Measurements from ENCODE around the gene ZNF219. TPM values are rescaled to one million over a fixed set of nuclear protein-coding genes. Genes with fewer than 3 reads are reported as not detected.
A peak's percentile ranks its signal among the peaks of the same experiment; 100 is the strongest.

The ZNF219 gene
- 50.0 TPM for total RNA-seq
- long read RNA-seq, transcript ZNF219-201 (5 exons, 3,071 nt): major isoform, 19 of 289 reads
- long read RNA-seq, partial matches to known transcripts: 247 of 289 reads
- long read RNA-seq, other reads (novel, unspliced or antisense): 21 of 289 reads

- DNase-seq (peak; percentile 77), ATAC-seq (ENCODE audit: poor library complexity) (peak; percentile 60)
- intact Hi-C loops (cut with DNase I): no loop called here
Observed at GRCh38 chr14:21098076-21098891, at the start of gene ZNF219. Gene ZNF219, minus strand, starts transcription at chr14:21098655. Its CDS starts 5,064 bp downstream, at chr14:21093591.

DNA sequence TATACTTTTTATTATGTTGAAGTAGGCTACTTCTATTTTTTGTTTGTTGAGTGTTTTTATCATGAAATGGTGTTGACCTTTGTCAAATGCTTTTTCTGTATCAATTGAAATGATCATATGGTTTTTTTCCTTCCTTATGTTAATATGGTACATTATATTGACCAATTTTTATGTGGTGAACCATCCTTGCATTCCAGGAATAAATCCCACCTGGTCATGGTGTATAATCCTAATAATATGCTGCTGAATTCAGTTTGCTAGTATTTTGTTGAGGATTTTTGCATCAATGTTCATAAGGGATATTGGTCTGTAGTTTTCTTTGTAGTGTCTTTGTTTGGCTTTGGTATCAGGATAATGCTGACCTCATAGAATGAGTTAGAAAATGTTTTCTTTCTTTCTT, 47.0 kb upstream of the ZNF219 start:
- DNase-seq: no peak
- intact Hi-C loops (cut with DNase I): no loop called here
- no peak for ATAC-seq (ENCODE audit: poor library complexity)

- intact Hi-C loops (cut with DNase I): no loop called here
- DNase-seq: no peak
- ATAC-seq (ENCODE audit: poor library complexity): no peak
Observed at GRCh38 chr14:21142357-21142756, 43.9 kb upstream of the ZNF219 start.

DNA sequence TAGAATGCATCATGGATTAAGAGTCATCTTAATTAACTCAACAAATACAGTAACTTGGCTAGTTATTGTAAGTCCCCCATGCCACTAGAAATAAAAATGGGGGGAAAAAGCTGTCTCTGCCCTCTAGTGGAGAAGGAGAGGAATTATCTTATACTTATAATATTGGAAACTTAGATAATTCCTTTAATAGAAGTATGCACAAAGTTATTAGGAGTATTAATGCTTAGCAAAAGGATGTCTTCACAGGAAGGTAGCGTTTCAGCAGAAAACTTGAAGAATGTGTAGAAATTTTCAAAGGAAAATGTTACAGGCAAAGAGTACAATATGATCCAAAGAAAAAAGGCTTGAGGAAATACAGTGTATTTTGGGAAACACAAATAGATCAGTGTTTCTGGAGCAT, 37.6 kb upstream of the ZNF219 start:
- DNase-seq: no peak

GRCh38 chr14:21133901-21134300, 35.4 kb upstream of the ZNF219 start:
- no peak for ATAC-seq (ENCODE audit: poor library complexity)
- intact Hi-C loops (cut with DNase I): no loop called here

More for the DNA sequence above, 37.6 kb upstream of the ZNF219 start:
- intact Hi-C loops (cut with DNase I): no loop called here
- ATAC-seq (ENCODE audit: poor library complexity): no peak

GRCh38 chr14:21123429-21123828, 25.0 kb upstream of the ZNF219 start:
- DNase-seq (no peak), ATAC-seq (ENCODE audit: poor library complexity) (no peak)
- intact Hi-C loops (cut with DNase I): no loop called here

More at GRCh38 chr14:21133901-21134300, 35.4 kb upstream of the ZNF219 start:
- DNase-seq: no peak

GRCh38 chr14:21121122-21121521, 22.7 kb upstream of the ZNF219 start:
- DNase-seq: no peak
- ATAC-seq (ENCODE audit: poor library complexity): no peak
- intact Hi-C loops (cut with DNase I): no loop called here

- no peak for DNase-seq
- intact Hi-C loops (cut with DNase I): no loop called here
- no peak for ATAC-seq (ENCODE audit: poor library complexity)
Observed at GRCh38 chr14:21120686-21121085, 22.2 kb upstream of the ZNF219 start.

GRCh38 chr14:21118933-21119332, 20.5 kb upstream of the ZNF219 start:
- intact Hi-C loops (cut with DNase I): no loop called here
- DNase-seq (no peak), ATAC-seq (ENCODE audit: poor library complexity) (no peak)

DNA sequence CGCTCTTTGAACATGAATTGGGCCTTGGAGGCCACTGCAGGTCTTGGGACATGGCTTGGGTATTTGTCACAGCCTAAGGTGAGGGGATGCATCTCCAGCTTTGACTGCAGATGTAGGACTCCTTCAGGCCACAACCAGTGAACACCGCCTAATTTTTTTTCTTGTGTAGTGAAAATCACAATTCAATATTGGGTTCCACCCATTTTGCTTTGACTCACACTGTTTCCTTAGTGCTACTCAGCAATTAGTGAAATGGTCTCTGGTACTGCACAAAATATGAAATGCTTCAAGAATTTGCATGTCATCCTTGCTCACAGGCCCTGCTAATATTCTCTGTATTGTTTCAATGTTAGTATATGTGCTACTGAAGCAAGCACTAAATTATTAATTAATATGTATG, 14.9 kb upstream of the ZNF219 start:
- ATAC-seq (ENCODE audit: poor library complexity) (no peak), DNase-seq (no peak)

GRCh38 chr14:21112255-21112654, 13.8 kb upstream of the ZNF219 start:
- no peak for ATAC-seq (ENCODE audit: poor library complexity)
- intact Hi-C loops (cut with DNase I): no loop called here
- no peak for DNase-seq

More for the DNA sequence above, 14.9 kb upstream of the ZNF219 start:
- intact Hi-C loops (cut with DNase I): no loop called here

GRCh38 chr14:21109377-21110138, 11.1 kb upstream of the ZNF219 start:
- intact Hi-C loops (cut with DNase I): loop anchor here (5.0 kb wide), 1 partner anchor 412 kb away; no protein-coding TSS in a partner anchor
- ATAC-seq (ENCODE audit: poor library complexity) (no peak), DNase-seq (no peak)

- intact Hi-C loops (cut with DNase I): loop anchor here (5.0 kb wide), 1 partner anchor 411 kb away; no protein-coding TSS in a partner anchor
- ATAC-seq (ENCODE audit: poor library complexity) (no peak), DNase-seq (no peak)
Observed at GRCh38 chr14:21108791-21109190, 10.3 kb upstream of the ZNF219 start.

DNA sequence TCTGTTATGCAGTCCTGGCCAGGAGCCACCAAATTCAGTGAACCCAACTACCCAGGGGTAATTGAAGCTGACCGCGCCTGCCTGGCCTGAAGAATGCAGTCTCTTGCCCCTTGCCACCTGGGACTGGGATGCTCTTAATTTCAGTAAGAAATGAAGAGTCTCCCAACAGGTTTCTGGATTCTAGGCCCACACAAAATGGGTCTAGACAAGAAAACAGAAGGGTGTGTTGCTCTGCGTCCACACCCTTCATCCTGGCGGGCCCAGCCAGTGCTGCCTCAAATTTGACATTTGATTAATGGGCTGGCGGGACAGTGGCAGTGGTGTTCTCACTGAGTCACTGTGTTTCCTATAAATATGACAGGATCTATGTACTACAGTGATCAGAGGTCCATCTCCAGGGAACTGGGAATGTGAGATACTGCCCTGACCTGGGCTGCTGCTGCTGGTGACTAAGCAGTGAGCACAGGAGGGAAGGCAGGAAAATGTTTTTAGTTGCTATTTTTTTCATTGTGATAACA, 8.9 kb upstream of the ZNF219 start:
- DNase-seq (no peak), ATAC-seq (ENCODE audit: poor library complexity) (no peak)
- intact Hi-C loops (cut with DNase I): loop anchor here (5.0 kb wide), 1 partner anchor 410 kb away; no protein-coding TSS in a partner anchor

DNA sequence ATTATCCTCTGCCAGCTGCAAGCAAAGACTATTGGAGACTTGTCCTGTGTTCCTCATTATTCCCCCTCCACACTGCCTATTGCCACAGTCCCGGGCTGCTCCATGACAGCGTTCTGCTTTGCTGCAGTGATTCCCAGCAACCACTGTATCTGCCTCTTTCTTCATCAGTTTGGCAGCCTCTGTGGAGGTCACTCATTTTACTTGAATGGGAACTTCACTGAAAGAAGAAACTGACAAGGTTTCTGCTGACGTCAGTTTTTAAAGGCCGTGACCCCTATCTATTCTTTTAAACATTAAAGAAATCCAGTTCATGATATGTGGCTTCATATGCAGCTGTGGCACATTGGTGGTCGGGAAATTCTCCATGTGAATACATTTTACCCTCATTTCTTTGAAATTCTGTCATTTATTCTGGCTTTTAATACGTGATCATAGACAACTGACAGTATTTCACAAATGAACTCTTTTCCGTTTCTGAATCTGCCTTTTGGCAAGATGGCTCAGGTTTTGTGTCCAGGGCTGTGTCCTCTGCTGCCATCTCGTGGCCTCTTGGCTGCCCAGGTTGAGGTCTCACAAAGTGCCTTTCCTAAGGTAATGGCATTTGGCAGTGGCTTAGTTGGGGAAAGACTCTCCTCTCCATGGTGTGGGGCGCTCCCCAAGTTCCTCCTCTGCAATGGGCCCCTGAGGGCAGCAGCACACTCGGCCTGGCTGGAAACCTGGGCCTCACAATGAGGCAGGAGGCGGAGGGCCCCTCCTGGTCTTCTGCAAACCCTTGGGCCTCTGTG, 8.2 kb upstream of the ZNF219 start:
- intact Hi-C loops (cut with DNase I): loop anchor here (5.0 kb wide), 1 partner anchor 409 kb away; no protein-coding TSS in a partner anchor
- DNase-seq: peak; percentile 89
- peak; percentile 26 for ATAC-seq (ENCODE audit: poor library complexity)

DNA sequence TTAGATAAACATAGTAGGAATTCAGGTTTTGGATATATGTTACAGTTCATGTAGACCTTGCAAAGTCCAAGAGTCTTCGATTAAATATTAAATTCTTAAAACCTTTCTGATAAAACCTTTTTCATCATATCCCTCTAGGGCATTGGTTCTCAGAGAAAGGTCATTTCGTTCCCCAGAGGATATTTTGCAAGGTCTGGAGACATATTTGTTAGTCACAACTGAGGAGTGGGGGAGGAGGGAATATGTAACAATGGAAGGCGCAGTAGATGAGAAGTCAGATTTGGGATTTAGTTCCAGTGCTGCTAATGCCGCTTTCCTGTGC, 7.7 kb upstream of the ZNF219 start:
- intact Hi-C loops (cut with DNase I): loop anchor here (5.0 kb wide), 1 partner anchor 409 kb away; no protein-coding TSS in a partner anchor
- DNase-seq (no peak), ATAC-seq (ENCODE audit: poor library complexity) (no peak)

- no peak for ATAC-seq (ENCODE audit: poor library complexity)
- no peak for DNase-seq
- intact Hi-C loops (cut with DNase I): loop anchor here (5.0 kb wide), 1 partner anchor 408 kb away; no protein-coding TSS in a partner anchor
Observed at GRCh38 chr14:21105095-21105494, 6.6 kb upstream of the ZNF219 start.

- intact Hi-C loops (cut with DNase I): loop anchor here (1.0 to 5.0 kb wide), 3 partner anchors 33 to 407 kb away; no protein-coding TSS in a partner anchor
- ATAC-seq (ENCODE audit: poor library complexity) (peak; percentile 83), DNase-seq (peak; percentile 87)
Observed at GRCh38 chr14:21104448-21105060, 6.1 kb upstream of the ZNF219 start.

Data from Right ventricle myocardium superior (tissue), 1 donor.